ENCODE results near the gene ACADSB. TPM values are rescaled to one million over a fixed set of nuclear protein-coding genes. Genes with fewer than 3 reads are reported as not detected.

The ACADSB gene
- polyA plus RNA-seq, 1 of the 3 experiments (the other 2 are of a cell fraction): 5.9 TPM

GRCh38 chr10:123034332-123034731 lies 25.5 kb downstream of the ACADSB start:
- Histone ChIP-seq H2AFZ (ENCODE audit: low read depth) (no peak overlapping the region), H3K79me2 (ENCODE audit: insufficient read depth) (no peaks in the 10 kb centered on the region), H3K9ac (no peak overlapping the region), H3K4me3 (ENCODE audit: low read depth in 2 of 2, low read length in 1 of 2) (no peak overlapping the region), H3K4me2 (no peak overlapping the region), H4K20me1 (ENCODE audit: insufficient read depth) (no peaks in the 10 kb centered on the region), H3K36me3 (replicated peaks in 1 of 2; ENCODE audit: control insufficient read depth in 1 of 2, insufficient read depth in 2 of 2, low read length in 1 of 2) (peaks cover 6 to 7% of the 10 kb centered on the region in 2 experiments), H3K9me3 (no peaks in the 10 kb centered on the region), H3K27ac (ENCODE audit: low read depth in 2 of 2, low read length in 1 of 2) (no peak overlapping the region), H3K4me1 (ENCODE audit: control insufficient read depth in 1 of 2, insufficient read depth in 2 of 2, low read depth in 1 of 2, low read length in 1 of 2) (no peaks in the 10 kb centered on the region), H3K9me2 (no peaks in the 10 kb centered on the region), H3K27me3 (ENCODE audit: insufficient read depth) (no peaks in the 10 kb centered on the region), H3F3A (replicated peaks; ENCODE audit: insufficient read depth) (no peaks in the 10 kb centered on the region)
- CTCF ChIA-PET: interaction anchor here (3.4 kb wide), 1 partner anchor 9 kb away, joined by 18 read pairs; no protein-coding TSS in a partner anchor
- TF ChIP-seq TAF1 (IDR thresholded peaks at IDR 0.05; ENCODE audit: borderline replicate concordance, low read depth, low read length) (no peak), GABPA (IDR thresholded peaks at IDR 0.05; ENCODE audit: low read depth) (no peak), RAD21 (IDR thresholded peaks at IDR 0.05; ENCODE audit: low read length) (no peak), MEF2A (IDR thresholded peaks at IDR 0.05; ENCODE audit: borderline replicate concordance, low read depth) (no peak), JUND (IDR thresholded peaks at IDR 0.05) (no peak), MXI1 (IDR thresholded peaks at IDR 0.05; ENCODE audit: low read depth, low read length) (no peak), CTCF (IDR thresholded peaks at IDR 0.05) (no peak), PBX3 (IDR thresholded peaks at IDR 0.05) (no peak), IRF3 (IDR thresholded peaks at IDR 0.05; ENCODE audit: low read depth, low read length) (no peak), NRF1 (IDR thresholded peaks at IDR 0.05; ENCODE audit: low read depth, low read length) (no peak), REST (IDR thresholded peaks at IDR 0.05; ENCODE audit: low read depth, low read length) (no peak), FOXJ3 (CRISPR knock-in tag; IDR thresholded peaks at IDR 0.05) (no peak), FOXM1 (IDR thresholded peaks at IDR 0.05; ENCODE audit: low read depth) (no peak), YY1 (IDR thresholded peaks at IDR 0.05; ENCODE audit: low read depth) (no peak)
- POLR2A ChIA-PET: no interaction called here
- DNase-seq: no peak

Measured in SK-N-SH (cell line).